ENCODE measurements around the gene RASD2.

DNA sequence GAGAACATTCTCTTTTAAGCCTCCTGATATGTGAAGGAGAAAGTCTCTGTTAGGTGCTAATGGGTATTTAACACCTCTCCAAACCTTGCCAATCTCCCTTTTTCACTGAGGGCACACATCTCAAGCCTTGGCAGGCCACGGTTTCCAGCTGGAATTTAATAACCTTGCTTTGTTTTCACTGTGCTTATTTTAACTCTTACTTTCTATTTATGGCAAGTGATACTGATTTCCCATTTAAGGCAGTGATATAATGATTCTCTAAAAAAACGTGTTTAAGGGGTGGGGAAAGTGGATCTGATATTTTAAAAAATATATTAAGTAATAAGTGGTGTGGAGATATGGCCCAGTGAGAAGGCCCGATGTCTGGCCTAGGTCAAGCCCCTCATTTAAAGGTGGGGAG lies 1.1 kb upstream of the RASD2 start:
- TF ChIP-seq, protein P1, sequence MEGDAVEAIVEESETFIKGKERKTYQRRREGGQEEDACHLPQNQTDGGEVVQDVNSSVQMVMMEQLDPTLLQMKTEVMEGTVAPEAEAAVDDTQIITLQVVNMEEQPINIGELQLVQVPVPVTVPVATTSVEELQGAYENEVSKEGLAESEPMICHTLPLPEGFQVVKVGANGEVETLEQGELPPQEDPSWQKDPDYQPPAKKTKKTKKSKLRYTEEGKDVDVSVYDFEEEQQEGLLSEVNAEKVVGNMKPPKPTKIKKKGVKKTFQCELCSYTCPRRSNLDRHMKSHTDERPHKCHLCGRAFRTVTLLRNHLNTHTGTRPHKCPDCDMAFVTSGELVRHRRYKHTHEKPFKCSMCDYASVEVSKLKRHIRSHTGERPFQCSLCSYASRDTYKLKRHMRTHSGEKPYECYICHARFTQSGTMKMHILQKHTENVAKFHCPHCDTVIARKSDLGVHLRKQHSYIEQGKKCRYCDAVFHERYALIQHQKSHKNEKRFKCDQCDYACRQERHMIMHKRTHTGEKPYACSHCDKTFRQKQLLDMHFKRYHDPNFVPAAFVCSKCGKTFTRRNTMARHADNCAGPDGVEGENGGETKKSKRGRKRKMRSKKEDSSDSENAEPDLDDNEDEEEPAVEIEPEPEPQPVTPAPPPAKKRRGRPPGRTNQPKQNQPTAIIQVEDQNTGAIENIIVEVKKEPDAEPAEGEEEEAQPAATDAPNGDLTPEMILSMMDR (IDR thresholded peaks at IDR 0.05) = no peak
- no peak for TF ChIP-seq POLR2A (IDR thresholded peaks at IDR 0.05)

All from Peyer's patch (tissue), 4 donors.